Caco-2 (cell line): ENCODE results near the gene RBM47. TPM values are rescaled to one million over a fixed set of nuclear protein-coding genes. Genes with fewer than 3 reads are reported as not detected.
"Not testable (repeated sequence)": the region's sequence is repeated elsewhere in the genome, so short reads cannot be mapped to it uniquely, and the experiment has no call there.

Experiments
- BruUV-seq: library from RNA; stranded (reverse); fragments of 400-500 nt; replicated peaks from 2 replicates; lab custom pipeline; 2021; lab: Mats Ljungman, UMichigan
- CTCF ChIA-PET: fragments of 300-600 bp; sonication (Branson Sonifier 250); formaldehyde crosslinking; loops from one replicate; lab custom pipeline; 2022; ENCODE audit warnings: antibody characterized with exemption; lab: Charles Lee
- POLR2A ChIA-PET: fragments of 300-600 bp; sonication (Branson Sonifier 250); formaldehyde crosslinking; loops from one replicate; lab custom pipeline; 2022; ENCODE audit warnings: antibody characterized with exemption; lab: Charles Lee
- DNase-seq, 2 experiments: peaks; one replicate each; pipeline versions ENCODE4 v3.0.0 to v3.0.0-alpha.2; 2020 to 2022
- H3K27me3 ChIP-seq: replicated peaks from 2 replicates; pipeline ENCODE4 v1.6.0; 2011; ENCODE audit warnings: low read length; ENCODE audit not compliant: control insufficient read depth, insufficient read depth
- H3K36me3 ChIP-seq: 2 replicates; pipeline ENCODE4 v1.5.1; 2011; ENCODE audit warnings: low read length; ENCODE audit not compliant: control insufficient read depth, insufficient read depth
- H3K4me1 ChIP-seq: fragments of 250-450 bp; sonication (Bioruptor Pico); 2 replicates; pipeline ENCODE4 v1.5.1; 2020; ENCODE audit warnings: mild to moderate bottlenecking
- H3K4me3 ChIP-seq: 2 replicates; pipeline ENCODE4 v1.5.1; 2011; ENCODE audit warnings: low read depth, mild to moderate bottlenecking, control low read depth, low read length
- H3K9me3 ChIP-seq: fragments of 250-450 bp; sonication (Bioruptor Pico); 2 replicates; pipeline ENCODE4 v1.5.1; 2020; ENCODE audit warnings: mild to moderate bottlenecking, moderate library complexity
- H3K27ac Mint-ChIP-seq: one replicate; pipeline ENCODE4 v1.8.0; 2022; ENCODE audit warnings: mixed read lengths; ENCODE audit not compliant: unreplicated experiment
- H3K27me3 Mint-ChIP-seq: one replicate; pipeline ENCODE4 v1.8.0; 2022; ENCODE audit warnings: mixed read lengths; ENCODE audit not compliant: insufficient read depth, unreplicated experiment
- H3K36me3 Mint-ChIP-seq: one replicate; pipeline ENCODE4 v1.8.0; 2022; ENCODE audit warnings: mild to moderate bottlenecking, mixed read lengths; ENCODE audit not compliant: insufficient read depth, unreplicated experiment
- H3K4me1 Mint-ChIP-seq: one replicate; pipeline ENCODE4 v1.8.0; 2022; ENCODE audit warnings: low read depth, mixed read lengths; ENCODE audit not compliant: unreplicated experiment
- H3K4me3 Mint-ChIP-seq: one replicate; pipeline ENCODE4 v1.8.0; 2022; ENCODE audit warnings: mild to moderate bottlenecking, moderate library complexity, mixed read lengths; ENCODE audit not compliant: unreplicated experiment
- H3K9me3 Mint-ChIP-seq: one replicate; pipeline ENCODE4 v1.8.0; 2022; ENCODE audit warnings: mixed read lengths; ENCODE audit not compliant: unreplicated experiment
- CTCF ChIP-seq, 2 experiments: fragments of 200-600 bp in 1 of 2; IDR thresholded peaks; 1 replicate in 1 of 2; 2 replicates in 1 of 2; pipeline versions ENCODE4 v1.5.1 to v1.8.0; 2011 to 2022; ENCODE audit warnings: antibody characterized with exemption in 1 of 2, control low read depth in 1 of 2, inconsistent platforms in 1 of 2, low read depth in 1 of 2, low read length in 1 of 2, mild to moderate bottlenecking in 1 of 2, moderate library complexity in 1 of 2; ENCODE audit not compliant: insufficient read depth in 1 of 2, severe bottlenecking in 1 of 2, unreplicated experiment in 1 of 2
- intact Hi-C: fragments of 100-400 bp; cut with micrococcal nuclease; formaldehyde crosslinking; loops from one replicate; pipeline ENCODE4 v1.10.0; 2022; ENCODE audit not compliant: unreplicated experiment
- total RNA-seq: library from RNA; stranded (reverse); gene quantifications from 2 replicates; pipeline ENCODE4 v1.2.3, GENCODE V29; 2022

RBM47 gene
- total RNA-seq, 1 experiment from 2014 or later = 62.1 TPM

- Histone ChIP-seq H3K4me1 (peaks cover 9% of the 10 kb centered on the region; the same call in 1 of the 2 replicates), H3K27me3 (no peaks in the 10 kb centered on the region), H3K4me3 (no peak overlapping the region), H3K36me3 (no peaks in the 10 kb centered on the region), H3K9me3 (no peaks in the 10 kb centered on the region)
- Mint-ChIP-seq H3K36me3 (no peaks in the 10 kb centered on the region), H3K4me3 (no peak overlapping the region), H3K27me3 (no peaks in the 10 kb centered on the region), H3K9me3 (no peaks in the 10 kb centered on the region), H3K4me1 (peaks cover 6% of the 10 kb centered on the region), H3K27ac (peak overlapping the region; percentile 28)
- ChIA-PET POLR2A (no interaction called here), CTCF (interaction anchor here (0.6 kb wide), 1 partner anchor 531 kb away, joined by 3 read pairs; no protein-coding TSS in a partner anchor)
- no TSS peak for BruUV-seq
- no peak for DNase-seq
- intact Hi-C loops = no loop called here
- no peak for TF ChIP-seq CTCF (IDR thresholded peaks at IDR 0.05; ENCODE audit: insufficient read depth in 1 of 2, low read depth in 1 of 2, low read length in 1 of 2, severe bottlenecking in 1 of 2, unreplicated experiment in 1 of 2)
Observed at GRCh38 chr4:40394236-40394635, 235.4 kb downstream of the RBM47 start.

GRCh38 chr4:40392241-40392640 lies 237.4 kb downstream of the RBM47 start:
- H3K4me3 ChIP-seq, H3K36me3 Mint-ChIP-seq, DNase-seq, CTCF ChIA-PET, H3K36me3 ChIP-seq, H3K27me3 ChIP-seq, H3K27me3 Mint-ChIP-seq, POLR2A ChIA-PET, BruUV-seq, H3K9me3 Mint-ChIP-seq, intact Hi-C loops, H3K9me3 ChIP-seq, H3K4me3 Mint-ChIP-seq, H3K27ac Mint-ChIP-seq, H3K4me1 ChIP-seq: not testable (repeated sequence)
- peaks cover 12% of the 10 kb centered on the region for H3K4me1 Mint-ChIP-seq

- no peaks in the 10 kb centered on the region for H3K9me3 Mint-ChIP-seq
- Histone ChIP-seq H3K9me3 (no peaks in the 10 kb centered on the region), H3K4me3 (no peak overlapping the region), H3K36me3 (no peaks in the 10 kb centered on the region), H3K4me1 (no peaks in the 10 kb centered on the region), H3K27me3 (no peaks in the 10 kb centered on the region)
- H3K4me1 Mint-ChIP-seq = peaks cover 12% of the 10 kb centered on the region
- BruUV-seq = no TSS peak
- DNase-seq = no peak
- no peak overlapping the region for H3K4me3 Mint-ChIP-seq
- CTCF ChIA-PET = interaction anchor here (1.0 kb wide), 1 partner anchor 65 kb away, joined by 3 read pairs; no protein-coding TSS in a partner anchor
- H3K27ac Mint-ChIP-seq = no peak overlapping the region
- TF ChIP-seq CTCF (IDR thresholded peaks at IDR 0.05; ENCODE audit: insufficient read depth in 1 of 2, low read depth in 1 of 2, low read length in 1 of 2, severe bottlenecking in 1 of 2, unreplicated experiment in 1 of 2) = no peak
- POLR2A ChIA-PET = no interaction called here
- no peaks in the 10 kb centered on the region for H3K36me3 Mint-ChIP-seq
- intact Hi-C loops = no loop called here
- H3K27me3 Mint-ChIP-seq = no peaks in the 10 kb centered on the region
Observed at GRCh38 chr4:40389986-40390385, 239.7 kb downstream of the RBM47 start.

- Mint-ChIP-seq H3K27ac (no peak overlapping the region), H3K4me1 (peaks cover 6% of the 10 kb centered on the region), H3K27me3 (no peaks in the 10 kb centered on the region), H3K9me3 (no peaks in the 10 kb centered on the region), H3K4me3 (no peak overlapping the region), H3K36me3 (no peaks in the 10 kb centered on the region)
- no peaks in the 10 kb centered on the region for H3K4me1 ChIP-seq
- POLR2A ChIA-PET = no interaction called here
- no peaks in the 10 kb centered on the region for H3K27me3 ChIP-seq
- no peaks in the 10 kb centered on the region for H3K36me3 ChIP-seq
- TF ChIP-seq CTCF (IDR thresholded peaks at IDR 0.05; ENCODE audit: insufficient read depth in 1 of 2, low read depth in 1 of 2, low read length in 1 of 2, severe bottlenecking in 1 of 2, unreplicated experiment in 1 of 2) = no peak
- CTCF ChIA-PET = no interaction called here
- no peaks in the 10 kb centered on the region for H3K9me3 ChIP-seq
- BruUV-seq = no TSS peak
- intact Hi-C loops = no loop called here
- no peak overlapping the region for H3K4me3 ChIP-seq
- DNase-seq = no peak
Observed at GRCh38 chr4:40388239-40388638, 241.4 kb downstream of the RBM47 start.
